ENCODE results near the gene PTRH1.

The PTRH1 gene

DNA sequence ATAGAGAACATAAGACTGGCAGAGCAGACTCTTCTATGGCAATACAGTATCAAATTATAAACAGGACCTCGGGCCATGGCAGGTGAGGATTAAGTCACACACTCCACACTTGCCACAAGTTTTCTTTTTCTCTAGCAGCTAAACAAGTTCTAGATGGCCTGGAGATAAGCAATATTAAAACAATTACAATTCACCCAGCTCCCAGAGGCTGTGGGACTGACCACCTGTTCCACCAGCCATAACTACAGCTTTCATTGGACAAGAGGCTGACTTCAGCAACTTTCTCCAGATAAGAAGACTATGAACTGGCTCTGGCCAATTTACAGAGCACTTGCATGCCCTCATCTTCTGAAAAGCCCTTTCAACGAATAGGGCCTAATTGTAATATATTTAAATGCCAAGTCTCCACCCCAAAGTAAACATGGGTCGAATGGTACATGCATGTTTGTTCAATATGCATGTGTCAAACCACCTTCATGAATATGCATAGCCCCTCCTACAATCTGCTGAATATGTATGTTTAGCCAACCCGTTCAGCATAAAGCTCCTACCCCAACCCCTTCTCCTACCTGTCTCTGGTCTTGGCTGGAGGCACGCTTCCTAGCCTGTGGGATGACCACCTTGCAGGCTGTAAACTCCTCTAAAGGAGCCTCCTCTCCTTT is 14.7 kb downstream of the PTRH1 start:
- H3K4me3 ChIP-seq (ENCODE audit: low read depth, low read length): no peak overlapping the region
- TF ChIP-seq, protein P1, sequence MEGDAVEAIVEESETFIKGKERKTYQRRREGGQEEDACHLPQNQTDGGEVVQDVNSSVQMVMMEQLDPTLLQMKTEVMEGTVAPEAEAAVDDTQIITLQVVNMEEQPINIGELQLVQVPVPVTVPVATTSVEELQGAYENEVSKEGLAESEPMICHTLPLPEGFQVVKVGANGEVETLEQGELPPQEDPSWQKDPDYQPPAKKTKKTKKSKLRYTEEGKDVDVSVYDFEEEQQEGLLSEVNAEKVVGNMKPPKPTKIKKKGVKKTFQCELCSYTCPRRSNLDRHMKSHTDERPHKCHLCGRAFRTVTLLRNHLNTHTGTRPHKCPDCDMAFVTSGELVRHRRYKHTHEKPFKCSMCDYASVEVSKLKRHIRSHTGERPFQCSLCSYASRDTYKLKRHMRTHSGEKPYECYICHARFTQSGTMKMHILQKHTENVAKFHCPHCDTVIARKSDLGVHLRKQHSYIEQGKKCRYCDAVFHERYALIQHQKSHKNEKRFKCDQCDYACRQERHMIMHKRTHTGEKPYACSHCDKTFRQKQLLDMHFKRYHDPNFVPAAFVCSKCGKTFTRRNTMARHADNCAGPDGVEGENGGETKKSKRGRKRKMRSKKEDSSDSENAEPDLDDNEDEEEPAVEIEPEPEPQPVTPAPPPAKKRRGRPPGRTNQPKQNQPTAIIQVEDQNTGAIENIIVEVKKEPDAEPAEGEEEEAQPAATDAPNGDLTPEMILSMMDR (IDR thresholded peaks at IDR 0.05; ENCODE audit: low read depth, low read length): no peak

DNA sequence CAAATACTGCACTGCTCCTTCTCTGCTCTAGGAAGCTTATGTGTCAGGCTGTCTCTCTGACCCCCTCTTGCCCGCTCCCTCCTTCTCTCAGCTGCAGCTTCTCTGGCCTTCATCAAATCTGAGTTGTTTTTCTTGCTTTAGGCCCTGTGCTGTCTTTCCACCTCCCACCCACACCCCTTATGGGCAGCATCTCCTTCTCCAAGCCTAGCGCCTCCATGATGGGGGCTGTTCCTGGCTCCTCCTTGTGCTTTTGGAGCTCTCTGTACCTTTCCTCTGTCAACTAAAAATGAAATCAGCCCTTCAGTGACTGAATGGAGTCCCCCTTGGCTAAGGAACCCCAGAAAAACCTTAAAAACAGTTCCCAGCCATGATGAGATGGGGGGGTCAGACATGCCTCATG is 15.3 kb downstream of the PTRH1 start:
- H3K4me3 ChIP-seq (ENCODE audit: low read depth, low read length): no peak overlapping the region
- TF ChIP-seq, protein P1 (IDR thresholded peaks at IDR 0.05; ENCODE audit: low read depth, low read length): no peak

DNA sequence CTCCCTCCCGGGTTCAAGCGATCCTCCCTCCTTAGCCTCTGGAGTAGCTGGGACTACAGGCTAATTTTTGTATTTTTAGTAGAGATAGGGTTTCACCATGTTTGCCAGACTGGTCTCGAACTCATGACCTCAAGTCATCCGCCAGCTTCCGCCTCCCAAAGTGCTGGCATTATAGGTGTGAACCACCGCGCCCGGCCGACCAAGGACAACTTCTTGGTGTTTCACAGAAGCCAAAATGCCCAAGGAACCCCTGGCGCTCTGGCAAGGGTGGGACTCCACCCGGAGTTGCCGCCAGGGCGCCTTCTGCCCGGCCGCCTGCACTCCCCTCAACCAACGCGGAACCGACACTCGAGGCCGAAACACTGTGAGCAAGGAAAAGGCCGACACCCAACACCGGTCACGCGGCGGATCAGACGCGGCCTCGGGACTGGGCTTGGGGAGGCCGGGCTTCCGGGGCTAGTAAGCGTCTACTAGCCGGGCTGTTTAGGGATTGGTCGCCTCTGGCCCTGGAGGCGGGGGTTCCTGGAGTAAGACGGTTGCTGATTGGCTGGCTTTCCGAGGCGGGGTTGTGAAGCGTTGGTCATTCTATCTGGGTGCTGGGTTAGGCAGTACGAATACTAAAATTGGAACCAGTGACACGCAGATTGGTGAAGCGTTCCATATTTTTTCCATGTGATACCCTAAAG is 16.3 kb downstream of the PTRH1 start:
- peak overlapping the region; percentile 34 for H3K4me3 ChIP-seq (ENCODE audit: low read depth, low read length)
- TF ChIP-seq, protein P1 (IDR thresholded peaks at IDR 0.05; ENCODE audit: low read depth, low read length): no peak

DNA sequence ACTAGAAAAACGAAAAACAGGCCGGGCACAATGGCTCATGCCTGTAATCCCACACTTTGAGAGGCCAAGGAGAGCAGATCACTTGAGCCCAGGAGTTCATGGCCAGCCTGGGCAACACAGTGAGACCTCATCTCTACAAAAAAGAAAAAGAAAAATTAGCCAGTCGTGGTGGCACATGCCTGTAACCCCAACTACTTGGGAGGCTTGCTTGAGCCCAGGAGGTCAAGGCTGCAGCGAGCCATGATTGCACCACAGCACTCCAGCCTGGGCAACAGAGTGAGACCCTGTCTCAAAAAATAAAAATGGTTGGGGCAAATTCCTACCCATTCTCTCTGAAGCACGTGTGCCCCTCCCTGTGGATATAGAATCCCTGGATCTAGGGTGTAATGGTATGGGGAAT is 17.1 kb downstream of the PTRH1 start:
- TF ChIP-seq, protein P1 (IDR thresholded peaks at IDR 0.05; ENCODE audit: low read depth, low read length): no peak
- H3K4me3 ChIP-seq (ENCODE audit: low read depth, low read length): no peak overlapping the region

DNA sequence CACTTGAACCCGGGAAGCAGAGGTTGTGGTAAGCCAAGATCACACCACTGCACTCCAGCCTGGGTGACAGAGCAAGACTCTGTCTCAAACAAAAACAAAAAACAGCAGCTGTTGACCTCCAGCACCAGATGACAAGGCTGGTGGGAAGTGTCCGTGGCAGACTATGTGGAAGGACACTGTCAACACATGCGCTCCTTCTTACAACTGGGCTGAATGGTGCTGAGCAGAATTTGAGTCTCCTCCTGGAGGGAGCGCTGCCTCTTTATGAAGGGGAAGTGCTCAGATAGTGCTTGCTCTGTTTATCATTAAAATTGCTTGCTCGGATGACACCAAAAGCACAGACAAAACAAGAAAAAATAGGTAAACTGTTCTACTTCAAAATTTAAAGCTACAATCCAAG is 17.9 kb downstream of the PTRH1 start:
- TF ChIP-seq, protein P1 (IDR thresholded peaks at IDR 0.05; ENCODE audit: low read depth, low read length): no peak
- H3K4me3 ChIP-seq (ENCODE audit: low read depth, low read length): no peak overlapping the region

DNA sequence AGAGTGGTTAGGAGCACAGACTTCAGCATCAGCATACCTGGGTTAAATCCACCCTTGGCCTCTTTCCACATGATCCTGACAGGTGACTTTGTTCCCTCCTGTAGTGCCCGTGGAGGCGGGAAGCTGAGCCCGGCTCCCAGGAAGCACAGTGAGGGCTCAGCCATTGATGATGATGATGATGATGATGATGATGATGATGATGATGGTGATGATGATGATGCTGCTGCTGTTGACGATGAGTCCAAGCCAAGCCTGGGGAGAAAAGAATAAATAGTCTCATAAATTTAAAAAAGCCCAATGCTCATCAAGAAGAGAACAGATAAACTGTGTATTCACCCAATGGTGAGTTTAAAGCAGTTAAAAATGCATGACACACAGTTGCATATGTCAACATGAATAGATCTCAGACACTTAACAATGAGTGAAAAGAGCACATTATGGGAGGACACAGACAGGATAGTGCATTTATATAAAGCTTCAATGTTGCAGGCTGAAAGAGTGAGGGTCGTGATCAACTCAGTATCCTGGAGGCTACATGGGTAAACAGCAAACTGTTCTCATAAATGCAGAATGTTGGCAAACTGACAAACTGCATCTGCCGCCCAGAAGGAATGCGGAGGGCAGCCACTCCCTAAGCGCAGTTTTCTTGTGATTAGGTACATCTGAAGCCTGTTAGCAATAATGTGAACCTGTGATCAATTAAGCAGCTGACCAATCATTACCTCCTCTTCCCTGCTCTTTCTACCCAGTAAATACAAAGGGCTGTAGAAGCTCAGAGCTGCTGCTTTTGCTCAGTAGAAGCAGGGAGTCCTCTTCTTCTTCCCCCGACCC is 20.4 kb downstream of the PTRH1 start:
- TF ChIP-seq, protein P1 (IDR thresholded peaks at IDR 0.05; ENCODE audit: low read depth, low read length): no peak
- no peak overlapping the region for H3K4me3 ChIP-seq (ENCODE audit: low read depth, low read length)

DNA sequence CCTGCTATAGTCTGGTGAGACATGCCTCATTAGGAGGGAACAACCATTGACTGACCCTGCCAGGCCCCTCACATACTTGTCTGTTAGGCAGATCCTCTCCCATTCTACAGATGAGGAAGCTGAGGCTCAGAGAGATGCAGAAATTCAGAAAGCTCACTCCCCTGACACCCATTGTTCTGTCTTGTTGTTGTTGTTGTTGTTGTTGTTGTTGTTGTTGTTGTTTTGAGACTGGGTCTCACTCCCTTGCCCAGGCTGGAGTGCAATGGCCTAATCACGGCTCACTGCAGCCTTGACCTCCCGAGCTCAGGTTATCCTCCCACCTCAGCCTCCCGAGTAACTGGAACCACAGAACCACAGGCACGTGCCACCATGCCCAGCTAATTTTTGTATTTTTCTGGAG is 21.8 kb downstream of the PTRH1 start:
- H3K4me3 ChIP-seq (ENCODE audit: low read depth, low read length): no peak overlapping the region
- TF ChIP-seq, protein P1 (IDR thresholded peaks at IDR 0.05; ENCODE audit: low read depth, low read length): no peak
